HCEC 1CT (cell line): ENCODE data around the gene CAPZB.

Experiments used
- DNase-seq: peaks from one replicate; pipeline ENCODE4 v3.0.0-alpha.2; 2017

CAPZB gene

DNA sequence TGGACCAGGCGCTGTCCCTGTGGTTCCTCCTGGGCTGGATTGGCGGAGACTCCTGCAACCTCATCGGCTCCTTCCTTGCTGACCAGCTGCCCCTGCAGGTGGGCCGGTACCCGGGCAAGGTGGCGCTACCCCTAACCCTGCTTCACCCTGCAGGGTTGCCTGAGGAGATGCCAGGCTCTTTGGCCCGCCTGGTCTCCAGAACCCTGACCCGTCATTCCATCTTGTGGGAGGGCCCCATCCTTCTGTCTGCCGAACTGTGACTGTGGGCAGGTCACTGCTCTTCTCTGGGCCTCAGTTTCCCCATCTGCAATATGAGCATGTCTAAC lies 160.7 kb downstream of the CAPZB start:
- no peak for DNase-seq

DNA sequence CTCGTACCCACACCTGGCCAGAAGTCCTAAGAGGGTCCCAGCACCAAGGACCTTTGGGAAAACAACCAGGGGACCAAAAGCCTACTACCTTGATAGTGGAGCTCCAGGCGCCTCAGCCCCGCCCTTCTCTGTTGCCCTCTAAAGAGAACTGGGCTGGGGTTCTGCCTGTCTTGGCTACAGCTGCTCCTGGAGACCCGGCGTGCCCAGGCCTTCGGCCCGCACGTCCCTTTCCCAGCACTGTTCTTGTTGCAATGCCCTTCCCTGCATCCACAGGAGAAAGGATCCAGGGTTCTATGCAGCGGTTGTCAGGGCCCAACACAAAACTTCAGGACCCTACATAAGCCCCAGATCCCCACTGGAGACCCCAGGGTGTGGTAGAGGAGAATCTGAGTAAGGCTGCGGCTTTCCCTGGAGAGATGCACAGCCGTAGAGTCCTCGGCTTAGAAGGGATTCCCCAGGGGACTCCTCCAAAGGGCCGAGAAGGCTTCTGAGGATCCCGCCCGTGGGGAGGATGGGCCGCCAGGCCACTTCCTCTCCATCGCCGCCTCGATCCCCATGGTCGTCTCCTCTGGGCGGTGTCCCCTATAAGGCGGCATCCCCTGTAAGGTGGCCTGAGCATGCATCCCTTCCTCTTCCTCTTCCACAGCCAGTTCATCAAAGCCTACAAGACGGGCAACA lies 161.2 kb downstream of the CAPZB start:
- no peak for DNase-seq

DNA sequence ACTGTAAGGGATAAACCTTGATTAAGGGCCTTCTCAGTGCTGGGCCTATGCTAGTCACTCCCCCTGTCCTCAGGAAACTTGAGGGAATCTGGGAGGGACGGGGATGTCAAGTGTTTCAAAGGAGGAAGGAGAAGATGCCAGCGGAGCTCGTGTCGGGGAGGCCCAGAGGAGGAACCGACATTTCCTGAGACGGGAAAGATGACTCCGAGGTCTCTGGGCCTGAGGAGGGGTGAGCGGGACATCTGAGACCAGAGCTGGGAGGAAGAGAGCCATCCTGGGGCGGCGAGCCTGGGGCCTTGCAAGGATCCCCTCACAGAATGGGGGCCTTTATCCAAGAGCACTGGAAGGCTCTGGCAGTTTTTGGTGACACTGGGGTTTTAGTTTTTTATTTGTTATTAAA lies 162.9 kb downstream of the CAPZB start:
- DNase-seq: no peak

DNA sequence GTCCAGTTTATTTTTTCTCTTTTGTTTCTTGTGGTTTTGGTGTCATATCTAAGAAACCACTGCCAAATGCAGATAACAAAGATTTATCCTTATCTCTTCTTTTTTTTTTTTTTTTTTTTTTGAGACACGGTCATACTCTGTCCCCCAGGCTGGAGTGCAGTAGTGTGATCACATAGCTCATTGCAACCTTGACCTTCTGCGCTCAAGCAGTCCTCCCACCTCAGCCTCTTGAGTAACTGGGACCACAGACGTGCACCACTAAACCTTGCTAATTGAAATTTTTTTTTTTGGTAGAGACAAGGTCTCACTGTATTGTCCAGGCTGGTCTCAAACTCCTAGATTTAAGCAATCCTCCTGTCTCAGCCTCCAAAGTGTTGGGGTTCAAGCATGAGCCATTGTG lies 164.3 kb downstream of the CAPZB start:
- no peak for DNase-seq

DNA sequence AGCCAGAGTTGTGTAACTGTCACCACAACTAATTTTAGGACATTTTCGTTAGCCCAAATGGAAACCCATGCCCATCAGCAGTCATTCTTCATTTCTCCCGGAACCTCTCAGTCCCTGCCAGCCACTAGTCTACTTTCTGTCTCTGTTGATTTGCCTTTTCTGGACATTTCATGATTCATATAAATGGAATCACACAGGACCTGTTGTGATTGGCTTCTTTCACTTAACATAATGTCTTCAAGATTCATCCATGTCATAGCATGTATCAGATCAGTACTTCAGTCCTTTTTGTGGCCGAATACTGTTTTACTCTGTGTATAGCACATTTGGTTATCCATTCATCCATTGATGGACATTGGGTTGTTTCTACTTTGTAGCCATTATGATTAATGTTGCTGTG lies 166.1 kb downstream of the CAPZB start:
- no peak for DNase-seq

DNA sequence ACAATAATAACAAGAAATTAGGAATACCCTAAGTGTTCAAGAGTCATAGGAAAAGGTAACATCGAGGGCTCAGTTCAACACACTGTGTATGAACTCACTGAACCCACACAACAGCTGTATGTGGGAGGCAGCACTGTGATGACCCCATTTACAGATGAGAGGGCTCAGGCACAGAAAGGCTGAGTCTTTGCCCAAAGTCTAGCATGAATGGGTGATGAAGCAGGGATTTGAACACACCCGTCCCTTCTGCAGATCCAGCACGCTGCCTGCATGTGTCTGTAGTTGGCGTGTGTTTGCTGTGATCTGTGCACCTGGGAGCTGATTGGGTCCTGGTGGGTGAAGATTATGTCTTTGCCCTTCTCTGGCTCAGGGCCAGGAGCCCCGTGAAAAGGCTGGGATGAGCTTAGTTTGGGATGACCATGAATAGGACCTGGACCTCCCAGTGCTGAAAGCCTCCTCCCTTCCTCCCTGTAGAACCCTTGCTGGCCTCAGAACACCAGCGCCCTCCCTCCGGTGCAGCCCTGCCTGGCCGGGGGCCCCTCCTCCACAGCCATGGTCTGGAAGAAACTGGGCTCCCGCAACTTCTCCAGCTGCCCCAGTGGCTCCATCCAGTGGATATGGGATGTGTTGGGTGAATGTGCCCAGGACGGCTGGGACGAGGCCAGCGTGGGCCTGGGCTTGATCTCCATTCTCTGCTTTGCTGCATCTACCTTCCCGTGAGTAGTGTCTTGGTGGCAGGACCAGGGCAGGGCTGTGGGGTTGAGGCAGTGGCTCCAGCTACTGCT lies 168.0 kb downstream of the CAPZB start:
- no peak for DNase-seq

DNA sequence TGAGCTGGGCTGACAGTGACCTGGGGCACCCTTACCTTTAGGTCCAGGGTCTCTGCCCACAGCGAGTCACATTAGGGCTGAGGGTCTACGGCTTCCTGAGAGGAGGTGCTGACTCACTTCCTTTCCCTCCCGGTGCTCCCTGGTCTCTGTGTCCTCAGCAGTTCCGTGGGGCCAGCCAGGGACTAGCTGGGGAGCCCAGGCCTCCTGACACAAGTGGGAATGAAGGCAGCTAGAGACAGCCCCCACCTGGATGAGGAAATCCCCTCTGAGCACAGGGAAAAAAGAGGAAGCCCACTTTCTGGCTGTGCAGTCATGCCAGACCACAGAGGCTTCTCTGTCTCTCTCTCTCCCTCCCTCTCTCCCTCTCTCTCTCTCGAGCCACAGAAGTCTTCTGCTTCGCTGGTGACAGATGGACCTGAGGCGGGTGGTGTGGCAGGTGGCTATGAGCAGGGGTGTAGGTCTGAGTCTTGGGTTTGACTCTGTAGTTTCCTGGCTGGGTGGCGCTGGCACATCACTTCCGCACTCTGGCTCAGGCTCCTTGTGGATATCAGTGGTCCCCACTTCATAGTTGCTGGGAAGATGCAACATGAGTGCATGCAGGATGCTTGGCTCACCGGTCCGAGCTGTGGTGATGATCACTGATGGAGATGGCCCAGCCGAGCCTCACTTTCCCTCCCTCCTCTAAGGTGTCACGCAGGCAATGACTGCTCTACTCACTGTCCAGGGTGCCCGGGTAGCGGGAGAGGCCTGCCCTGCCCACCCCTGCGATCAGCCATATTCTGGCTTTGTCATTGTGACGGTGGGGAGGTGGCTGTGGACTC lies 169.8 kb downstream of the CAPZB start:
- peak; percentile 52 for DNase-seq

DNA sequence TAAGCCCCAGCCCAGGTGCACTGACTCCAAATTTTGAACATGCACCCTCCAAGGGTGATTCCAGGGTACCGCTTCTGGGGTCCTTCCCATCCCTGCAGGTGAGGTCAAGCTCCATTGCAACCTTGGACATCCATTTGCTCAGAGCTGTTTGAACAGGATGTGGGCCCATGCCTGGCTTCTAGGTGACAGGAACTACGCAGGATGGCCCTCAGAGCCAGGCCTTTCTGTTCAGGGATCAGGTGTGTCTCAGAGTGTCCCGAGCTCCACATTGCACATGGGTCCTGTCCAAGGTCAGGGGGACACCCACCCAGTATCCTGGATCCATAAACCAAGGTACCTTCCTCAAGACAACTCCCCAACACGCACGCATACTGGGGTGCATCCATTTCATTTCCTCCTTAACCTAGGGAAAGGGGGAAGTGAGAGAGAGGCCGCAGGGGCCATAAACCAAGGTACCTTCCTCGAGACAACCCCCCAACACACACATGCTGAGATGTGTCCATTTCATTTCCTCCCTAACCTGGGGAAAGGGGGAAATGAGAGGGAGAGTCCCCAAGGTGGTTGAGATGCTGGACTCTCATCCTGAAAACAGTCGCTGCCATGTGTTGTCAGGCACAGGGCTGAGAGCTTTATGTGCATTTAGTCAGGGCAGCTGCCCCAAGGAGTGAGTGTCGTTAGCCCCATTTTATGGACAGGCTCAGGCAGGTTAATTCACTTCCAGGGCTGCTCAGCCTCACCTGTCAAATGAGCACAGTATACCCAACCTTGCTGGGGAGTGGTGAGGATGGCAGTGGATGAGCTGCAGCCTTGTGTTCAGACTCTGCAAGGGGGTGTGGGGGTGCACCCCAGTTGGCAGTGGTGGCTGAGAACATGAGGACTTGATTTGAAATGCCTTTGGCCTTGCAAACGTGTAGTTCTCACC lies 171.1 kb downstream of the CAPZB start:
- DNase-seq: no peak

DNA sequence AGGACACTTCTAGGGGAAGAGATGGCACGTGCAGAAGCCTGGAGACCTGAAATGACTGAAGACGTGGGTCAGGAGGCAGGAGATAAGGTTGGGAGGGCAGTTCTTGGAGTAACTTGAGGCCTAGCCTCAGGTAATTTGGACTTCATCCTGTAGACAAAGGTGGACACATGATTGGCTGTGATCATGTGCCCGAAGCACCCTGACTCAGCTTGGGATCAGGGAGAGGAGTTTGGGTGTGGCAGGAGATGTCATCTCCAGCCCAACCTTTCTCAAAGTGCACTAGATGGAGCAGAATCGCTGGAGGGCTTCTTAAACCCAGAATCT lies 171.7 kb downstream of the CAPZB start:
- DNase-seq: no peak

DNA sequence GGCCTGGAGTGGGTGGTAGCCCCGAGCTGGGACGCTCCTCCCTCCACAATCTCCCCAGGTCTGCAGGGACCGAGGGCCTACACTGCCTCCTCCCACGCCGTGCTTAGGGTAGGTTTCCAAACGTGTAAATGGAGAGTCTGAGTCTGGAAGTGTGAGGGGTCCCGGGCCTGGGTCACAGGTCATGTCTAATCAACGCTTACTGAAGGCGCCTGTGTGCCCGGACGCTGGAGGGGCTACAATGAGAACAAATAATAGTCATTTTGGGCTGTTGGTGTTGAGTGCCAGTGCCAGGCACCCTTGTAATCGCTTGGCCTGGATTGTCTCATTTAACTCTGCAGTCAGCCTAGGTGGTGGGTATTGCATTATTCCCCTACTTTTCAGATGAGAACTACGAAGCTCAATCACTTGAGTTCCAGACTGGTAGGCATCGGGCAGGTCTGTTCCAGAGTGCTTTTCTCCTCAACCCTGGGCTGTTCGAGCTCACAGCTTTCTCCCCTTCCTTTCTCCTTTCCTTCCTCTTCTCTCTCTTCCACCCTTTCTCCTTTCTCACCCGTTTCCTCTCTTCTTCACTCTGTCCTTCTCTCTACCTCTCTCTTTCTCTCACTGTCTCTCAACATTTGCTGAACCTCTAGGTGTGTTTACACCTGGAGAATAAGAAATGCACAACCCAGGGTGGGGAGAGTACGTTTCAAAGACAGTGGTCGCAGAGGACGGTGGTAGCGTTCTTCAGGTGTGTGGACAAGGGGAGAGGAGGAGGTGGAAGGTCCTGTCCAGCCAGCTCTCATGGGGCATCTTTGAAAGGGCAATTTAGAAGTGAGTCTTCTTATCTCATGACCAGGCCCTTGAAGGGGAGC lies 172.3 kb downstream of the CAPZB start:
- DNase-seq: no peak

DNA sequence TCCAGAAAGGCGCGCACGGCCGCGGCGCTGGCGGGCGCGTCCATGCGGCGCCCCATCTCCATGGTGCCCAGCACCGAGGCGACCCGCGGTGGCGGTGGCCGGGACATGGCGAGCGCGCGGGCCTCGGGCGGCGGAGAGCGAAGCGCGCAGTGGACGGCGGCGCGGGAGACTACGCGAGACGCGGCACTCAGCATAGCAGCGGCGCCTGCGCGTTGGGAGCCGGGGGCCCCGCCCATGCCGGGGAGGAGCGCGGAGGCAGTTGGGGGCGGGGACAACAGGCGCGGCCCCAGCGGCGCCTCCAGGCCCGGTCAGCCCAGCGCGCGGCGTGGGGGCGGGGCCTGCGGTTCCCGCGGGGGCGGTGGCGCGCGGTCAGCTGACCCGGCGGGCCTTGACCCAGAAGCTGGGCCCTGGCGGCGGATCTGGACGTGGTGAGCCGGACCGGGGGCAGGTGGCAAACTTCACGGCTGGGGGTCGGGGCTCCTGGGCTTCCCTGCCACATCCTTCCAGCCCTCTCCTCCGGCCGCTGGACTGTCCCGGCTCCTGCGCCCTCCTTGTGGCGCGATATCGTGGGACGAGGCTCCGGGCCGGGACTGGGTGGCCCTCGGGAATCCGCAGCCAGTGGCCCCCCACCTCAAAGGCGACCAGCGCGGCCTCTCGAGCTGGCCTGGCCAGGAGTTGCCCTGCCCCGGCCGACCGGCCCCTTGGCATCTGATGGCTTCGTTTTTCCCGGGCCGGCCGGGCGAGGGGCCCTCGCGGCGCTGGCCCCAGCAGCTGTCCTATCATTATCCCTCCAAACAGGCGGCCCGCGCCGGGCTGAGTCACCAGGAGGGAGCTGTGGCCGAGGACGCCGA lies 173.2 kb downstream of the CAPZB start, which contains the start of the genes AKR7A2 and SLC66A1:
Gene AKR7A2, minus strand, starts transcription at position 214 of the 851 bp plus-strand sequence. Its CDS starts 20 bp downstream, at position 194.
Gene SLC66A1, plus strand, starts transcription at position 396 of the 851 bp plus-strand sequence. CDS start 5,352 bp downstream, outside the sequence.
- DNase-seq: peak; percentile 92

DNA sequence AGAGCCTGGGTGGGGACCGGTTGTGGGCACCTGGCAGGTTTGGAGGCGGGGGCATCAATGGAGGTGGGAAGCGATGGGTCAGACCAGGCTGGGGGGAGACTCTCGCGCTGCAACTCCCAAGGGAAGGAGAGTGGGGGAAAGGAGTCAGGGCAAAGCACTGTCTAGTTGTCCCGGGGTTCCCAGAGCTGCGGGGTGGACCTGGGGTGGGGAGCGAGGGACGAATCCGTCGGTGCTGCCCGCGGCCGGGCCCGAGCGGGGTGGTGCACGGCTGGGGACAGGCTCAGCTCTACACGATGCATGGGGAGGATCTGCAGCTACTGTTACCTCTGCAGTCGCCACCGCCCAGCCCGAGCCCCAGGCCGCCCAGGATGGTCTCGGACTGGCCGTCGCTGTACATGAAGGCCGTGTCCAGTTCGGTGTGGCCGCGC lies 173.8 kb downstream of the CAPZB start:
- no peak for DNase-seq

DNA sequence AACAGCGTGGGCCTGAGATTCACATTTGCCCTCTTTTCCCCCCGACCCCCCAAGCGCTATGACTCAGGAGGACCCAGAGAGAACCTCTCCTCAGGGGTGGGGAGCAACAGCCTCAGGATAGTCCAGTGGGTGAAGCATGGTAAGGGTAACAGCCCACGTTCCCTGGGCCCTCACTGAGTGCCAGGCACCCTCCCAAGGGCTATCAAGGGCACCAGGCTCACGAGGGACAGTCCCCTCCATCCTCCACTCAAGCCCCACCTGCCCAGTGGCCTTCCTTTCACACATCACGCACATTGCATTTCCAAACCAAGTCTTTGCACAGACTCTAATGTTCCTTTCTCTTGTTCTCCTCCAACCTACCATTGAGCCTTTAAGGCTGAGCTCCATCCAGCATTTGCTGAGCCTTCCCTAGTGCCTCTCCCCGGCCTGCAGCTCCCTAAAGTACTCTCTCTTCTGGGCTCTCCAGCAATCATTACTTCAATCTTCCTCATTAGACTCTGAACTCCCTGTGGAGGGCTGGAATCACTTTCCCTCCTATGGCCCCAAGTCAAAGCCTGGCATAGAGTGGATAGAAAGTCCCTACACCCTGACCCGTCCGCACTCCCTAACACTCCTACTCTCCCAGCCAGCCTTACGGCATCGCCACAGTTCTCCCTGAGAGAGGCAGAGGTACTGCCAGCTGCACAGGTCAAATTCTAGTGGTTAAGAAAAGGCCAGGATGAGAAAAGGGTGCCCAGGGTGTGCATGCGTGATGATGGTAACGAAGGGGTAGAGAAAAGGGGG lies 174.4 kb downstream of the CAPZB start:
- DNase-seq: peak; percentile 5

DNA sequence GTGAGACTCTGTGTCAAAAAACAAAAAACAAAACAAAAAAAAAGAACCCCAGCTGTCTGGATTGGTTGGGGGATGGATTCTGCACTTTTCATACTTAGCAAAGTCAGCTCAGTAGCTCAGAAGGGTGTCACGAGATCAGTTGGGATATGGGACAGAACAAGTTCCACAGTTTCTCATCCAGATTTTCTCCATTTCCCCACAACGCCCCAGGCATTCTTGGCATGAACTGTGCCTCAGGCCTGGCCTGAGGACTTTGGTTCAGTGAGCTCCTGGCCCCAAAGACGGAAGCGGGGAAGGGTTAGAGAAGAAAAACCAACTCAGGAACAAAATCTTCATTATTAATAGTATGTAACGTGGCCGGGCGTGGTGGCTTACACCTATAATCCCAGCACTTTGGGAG lies 175.3 kb downstream of the CAPZB start:
- DNase-seq: no peak

DNA sequence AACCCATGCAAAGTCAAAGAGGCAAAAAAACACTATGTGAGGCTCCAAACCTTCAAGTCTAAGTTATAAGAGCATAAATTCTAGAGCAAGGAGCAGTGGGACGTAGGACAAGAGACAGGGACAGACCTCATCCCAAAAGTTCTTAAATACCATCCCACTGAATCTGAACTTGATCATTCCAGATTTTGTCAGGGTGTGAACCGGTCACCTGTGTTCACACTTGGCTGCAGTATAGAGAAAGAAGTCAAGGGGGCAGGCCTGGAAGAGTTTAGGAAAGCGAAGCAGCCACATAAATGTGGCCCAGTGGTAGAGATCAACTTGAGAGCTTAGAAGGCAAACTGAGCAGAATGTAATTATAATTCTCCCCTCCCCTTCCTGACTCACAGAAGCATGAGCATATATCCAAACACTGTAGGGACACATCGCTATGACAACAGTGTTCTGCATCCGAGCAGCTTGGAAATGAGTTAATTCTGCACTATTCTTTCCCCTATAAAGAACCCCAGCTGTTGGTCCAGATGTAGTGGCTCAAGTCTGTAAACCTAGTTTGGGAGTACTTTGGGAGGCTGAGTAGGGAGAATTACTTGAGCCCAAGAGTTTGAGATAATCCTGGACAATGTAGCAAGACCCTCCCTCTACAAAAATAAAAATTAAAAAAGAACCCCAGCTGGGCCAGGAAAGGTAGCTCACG lies 176.1 kb downstream of the CAPZB start:
- DNase-seq: peak; percentile 59

DNA sequence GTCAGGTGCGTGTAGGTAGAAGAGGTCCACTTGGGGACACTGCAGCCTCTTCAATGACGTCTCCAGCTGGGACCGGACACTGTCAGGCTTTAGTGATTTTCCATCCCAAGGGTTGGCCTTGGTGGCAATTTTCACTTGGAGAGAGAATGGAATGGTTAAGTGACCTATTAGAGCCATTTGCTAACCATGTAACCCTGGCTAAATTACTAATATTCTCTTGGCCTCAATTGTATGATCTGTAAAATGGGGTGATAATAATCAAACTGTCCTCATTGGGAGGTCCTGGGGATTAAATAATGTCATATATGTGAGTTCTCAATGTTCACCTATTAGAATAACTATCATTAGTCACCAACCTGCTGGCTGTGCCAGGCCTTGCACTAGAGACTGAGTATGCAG lies 176.8 kb downstream of the CAPZB start:
- DNase-seq: no peak

DNA sequence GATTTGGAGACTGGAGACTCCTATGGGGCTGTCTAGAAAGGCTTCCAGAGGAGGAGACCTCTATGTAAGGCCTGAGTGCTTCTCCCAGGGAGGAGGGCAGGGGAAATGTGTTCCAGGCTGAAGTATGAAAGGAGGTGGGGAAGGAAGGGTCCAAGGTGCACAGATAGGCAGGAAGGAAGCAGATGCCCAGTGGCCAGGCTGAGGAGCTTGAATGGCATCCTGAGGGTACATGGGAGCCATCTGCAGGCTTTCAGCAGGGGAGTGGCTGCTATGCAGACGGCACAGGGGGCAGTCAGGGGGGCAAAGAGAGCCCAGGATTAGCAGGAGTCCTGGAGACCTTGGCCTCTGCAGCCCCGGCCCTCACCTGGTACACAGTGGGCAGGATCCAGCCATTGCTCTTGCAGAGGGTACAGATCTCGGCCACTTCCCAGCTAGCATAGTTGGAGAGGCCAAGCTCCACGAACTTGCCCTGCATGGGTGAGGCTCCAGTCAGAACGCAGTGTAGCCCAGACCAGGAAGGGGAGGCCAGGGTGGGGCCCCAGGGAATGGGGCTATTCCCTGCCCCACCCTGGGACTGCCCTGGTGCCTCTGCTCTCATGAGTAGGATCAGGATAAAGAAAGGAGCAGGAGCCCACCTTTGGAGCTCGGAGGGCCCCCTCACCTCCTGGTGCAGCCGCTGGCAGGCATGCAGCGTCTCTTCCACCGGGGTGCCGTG lies 177.4 kb downstream of the CAPZB start:
- DNase-seq: no peak

DNA sequence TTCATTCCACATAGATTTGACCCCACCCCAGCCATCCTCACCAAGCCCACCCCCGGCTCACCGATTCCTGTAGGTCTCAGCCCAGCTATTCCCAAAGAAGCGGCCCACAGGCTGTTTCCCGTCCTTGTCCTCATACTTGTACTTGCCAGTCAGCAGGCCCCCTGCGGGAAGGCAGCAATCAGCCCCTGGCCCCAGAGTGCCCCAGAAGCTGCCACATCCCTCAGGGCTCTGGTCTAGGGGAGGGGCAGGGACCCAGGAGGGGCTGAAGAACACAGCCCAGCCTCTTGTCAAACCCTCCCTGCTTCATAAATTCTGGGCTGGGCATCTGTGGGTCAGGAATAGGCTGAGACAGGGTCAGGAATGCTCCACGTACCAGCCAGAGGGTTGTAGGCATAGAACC lies 178.4 kb downstream of the CAPZB start:
- no peak for DNase-seq
